Measurements from ENCODE around the gene COMMD7. TPM values are rescaled to one million over a fixed set of nuclear protein-coding genes. Genes with fewer than 3 reads are reported as not detected.

The COMMD7 gene
- total RNA-seq, 1 experiment from 2014 or later: 66.1 TPM

DNA sequence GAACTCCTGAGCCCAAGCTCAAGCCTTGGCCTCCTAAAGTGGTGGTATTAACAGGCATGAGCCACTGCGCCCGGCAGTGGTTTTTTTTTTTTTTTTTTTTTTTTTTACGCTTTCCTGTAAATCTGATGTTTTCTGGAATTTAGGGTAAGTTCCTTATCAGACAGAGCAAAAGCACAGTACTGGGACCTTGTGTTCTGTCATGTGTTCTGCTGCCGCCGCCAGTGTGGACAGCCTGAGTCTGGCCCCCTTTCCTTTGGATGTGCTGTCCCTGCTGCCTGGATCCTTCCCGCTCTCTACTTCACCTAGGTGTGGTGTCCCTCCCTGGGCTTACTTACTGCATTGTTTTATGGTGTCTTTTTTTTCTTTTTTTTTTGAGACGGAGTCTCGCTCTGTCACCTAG lies 30.6 kb upstream of the COMMD7 start:
- Histone ChIP-seq H3K4me1 (ENCODE audit: insufficient read depth, low read length) (peaks cover 6% of the 10 kb centered on the region; the same call in 1 of the 2 replicates), H4K20me1 (ENCODE audit: control insufficient read depth, insufficient read depth, insufficient read length) (peaks cover 2% of the 10 kb centered on the region)

More for the DNA sequence above, 30.6 kb upstream of the COMMD7 start:
- Histone ChIP-seq H3K4me2 (ENCODE audit: insufficient read depth, insufficient read length, low read length) (no peak overlapping the region), H3K79me2 (ENCODE audit: insufficient read depth, low read length) (peaks cover 83% of the 10 kb centered on the region), H3K23ac (ENCODE audit: insufficient read length, low read depth, low read length) (no peak overlapping the region), H3K56ac (ENCODE audit: insufficient read length, low read depth, low read length) (no peak overlapping the region), H3K23me2 (ENCODE audit: insufficient read length, low read depth, low read length, poor library complexity, severe bottlenecking) (no peaks in the 10 kb centered on the region), H3K18ac (ENCODE audit: insufficient read length, low read depth, low read length) (no peak overlapping the region), H3K9me3 (ENCODE audit: control insufficient read depth, low read depth, low read length) (no peaks in the 10 kb centered on the region), H2AFZ (ENCODE audit: low read length) (no peak overlapping the region), H2BK12ac (ENCODE audit: insufficient read length, low read depth, low read length) (no peak overlapping the region), H4K91ac (ENCODE audit: insufficient read length, low read depth, low read length) (no peak overlapping the region), H4K8ac (replicated peaks; ENCODE audit: insufficient read length, low read depth, low read length) (no peak overlapping the region), H3K27ac (ENCODE audit: insufficient read length, low read depth, low read length) (no peak overlapping the region), H2BK20ac (ENCODE audit: low read depth, low read length, poor library complexity, severe bottlenecking) (no peak overlapping the region), H2BK120ac (ENCODE audit: low read depth, low read length, poor library complexity, severe bottlenecking) (no peak overlapping the region), H3K79me1 (ENCODE audit: insufficient read depth, low read depth, low read length, poor library complexity, severe bottlenecking) (no peaks in the 10 kb centered on the region), H3K4ac (ENCODE audit: low read depth, low read length) (no peak overlapping the region), H3K14ac (ENCODE audit: insufficient read depth, low read length) (no peak overlapping the region), H2AK5ac (ENCODE audit: insufficient read length, low read length) (no peak overlapping the region), H4K5ac (ENCODE audit: insufficient read length, low read depth, low read length) (no peak overlapping the region), H2BK15ac (ENCODE audit: low read depth, low read length) (no peak overlapping the region), H3T11ph (ENCODE audit: low read length) (no peak overlapping the region), H3K9ac (ENCODE audit: extremely low read depth, insufficient read length, low read length) (no peak overlapping the region), H2BK5ac (ENCODE audit: insufficient read length, low read length) (no peak overlapping the region), H3K27me3 (ENCODE audit: insufficient read depth, low read length) (no peaks in the 10 kb centered on the region)
- TF ChIP-seq, protein P1, sequence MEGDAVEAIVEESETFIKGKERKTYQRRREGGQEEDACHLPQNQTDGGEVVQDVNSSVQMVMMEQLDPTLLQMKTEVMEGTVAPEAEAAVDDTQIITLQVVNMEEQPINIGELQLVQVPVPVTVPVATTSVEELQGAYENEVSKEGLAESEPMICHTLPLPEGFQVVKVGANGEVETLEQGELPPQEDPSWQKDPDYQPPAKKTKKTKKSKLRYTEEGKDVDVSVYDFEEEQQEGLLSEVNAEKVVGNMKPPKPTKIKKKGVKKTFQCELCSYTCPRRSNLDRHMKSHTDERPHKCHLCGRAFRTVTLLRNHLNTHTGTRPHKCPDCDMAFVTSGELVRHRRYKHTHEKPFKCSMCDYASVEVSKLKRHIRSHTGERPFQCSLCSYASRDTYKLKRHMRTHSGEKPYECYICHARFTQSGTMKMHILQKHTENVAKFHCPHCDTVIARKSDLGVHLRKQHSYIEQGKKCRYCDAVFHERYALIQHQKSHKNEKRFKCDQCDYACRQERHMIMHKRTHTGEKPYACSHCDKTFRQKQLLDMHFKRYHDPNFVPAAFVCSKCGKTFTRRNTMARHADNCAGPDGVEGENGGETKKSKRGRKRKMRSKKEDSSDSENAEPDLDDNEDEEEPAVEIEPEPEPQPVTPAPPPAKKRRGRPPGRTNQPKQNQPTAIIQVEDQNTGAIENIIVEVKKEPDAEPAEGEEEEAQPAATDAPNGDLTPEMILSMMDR (conservative IDR thresholded peaks at IDR 0.05): no peak
- DNase-seq: no peak
- H3K27me3 Mint-ChIP-seq (ENCODE audit: low read depth): no peaks in the 10 kb centered on the region; the same call in 1 of the 2 replicates
- no CpG with 5 or more reads among the region's 8 CpGs for WGBS (ENCODE audit: extremely low coverage, insufficient read length, low lambda C conversion rate)
- no peaks in the 10 kb centered on the region for H3K9me3 Mint-ChIP-seq
- H3K4me3 Mint-ChIP-seq: peak overlapping the region in 1 of 2 experiments; percentile 72; a peak in 1 of 5 replicates
- H3K27ac Mint-ChIP-seq: peak overlapping the region; percentile 1 to 95 (median 27); a peak in 4 of 7 replicates
- H3K36me3 Mint-ChIP-seq (ENCODE audit: insufficient read depth in 1 of 3, low read depth in 3 of 3): peaks cover 44 to 96% (median 66%) of the 10 kb centered on the region in 3 experiments; a peak in 6 of 7 replicates
- H3K4me1 Mint-ChIP-seq: peaks cover 78 to 91% of the 10 kb centered on the region in 2 experiments
